IPS-NIHi7 (cell line): Measurements from ENCODE around the gene USP2.

Experiments
- DNase-seq: peaks from one replicate; pipeline ENCODE4 v3.0.0; 2012; ENCODE audit warnings: mixed read lengths; ENCODE audit errors: extremely low spot score

USP2 gene

GRCh38 chr11:119381181-119381988 lies at the start of gene USP2:
USP2 (minus strand) TSS chr11:119381690; CDS start chr11:119373480, 8,210 bp downstream.
- DNase-seq: peak; percentile 94

GRCh38 chr11:119427279-119427678 lies 45.8 kb upstream of the USP2 start:
- no peak for DNase-seq

GRCh38 chr11:119426142-119426541 lies 44.7 kb upstream of the USP2 start:
- no peak for DNase-seq

GRCh38 chr11:119424775-119425174 lies 43.3 kb upstream of the USP2 start:
- DNase-seq: no peak

- no peak for DNase-seq
These were observed 42.8 kb upstream of the USP2 start for GRCh38 chr11:119424276-119424675.

- no peak for DNase-seq
These were observed 42.2 kb upstream of the USP2 start for GRCh38 chr11:119423509-119424254.

GRCh38 chr11:119422809-119423508 lies 41.5 kb upstream of the USP2 start, which contains the start of gene THY1:
THY1 (minus strand) TSS chr11:119423172; CDS start chr11:119420905, 2,267 bp downstream.
- peak; percentile 89 for DNase-seq

GRCh38 chr11:119421941-119422808 lies 40.7 kb upstream of the USP2 start:
- DNase-seq: peak; percentile 35

- no peak for DNase-seq
These were observed 39.9 kb upstream of the USP2 start for GRCh38 chr11:119421351-119421750.

GRCh38 chr11:119420631-119421030 lies 39.1 kb upstream of the USP2 start:
- no peak for DNase-seq

- DNase-seq: no peak
These were observed 38.5 kb upstream of the USP2 start for GRCh38 chr11:119419834-119420492.

GRCh38 chr11:119419246-119419645 lies 37.8 kb upstream of the USP2 start:
- DNase-seq: no peak

GRCh38 chr11:119418759-119419158 lies 37.3 kb upstream of the USP2 start:
- DNase-seq: no peak

- DNase-seq: peak; percentile 15
These were observed 36.4 kb upstream of the USP2 start for GRCh38 chr11:119417726-119418540.

- DNase-seq: peak; percentile 41
These were observed 35.4 kb upstream of the USP2 start for GRCh38 chr11:119416606-119417580.

GRCh38 chr11:119415966-119416365 lies 34.5 kb upstream of the USP2 start:
- DNase-seq: peak; percentile 10

GRCh38 chr11:119415517-119415916 lies 34.0 kb upstream of the USP2 start:
- DNase-seq: peak; percentile 5

- no peak for DNase-seq
These were observed 33.2 kb upstream of the USP2 start for GRCh38 chr11:119414734-119415133.

GRCh38 chr11:119414321-119414720 lies 32.8 kb upstream of the USP2 start:
- peak; percentile 2 for DNase-seq
